Measurements from ENCODE around the gene METTL9.
"Not testable (repeated sequence)": the region's sequence is repeated elsewhere in the genome, so short reads cannot be mapped to it uniquely, and the experiment has no call there.

- not testable (repeated sequence) for TF ChIP-seq CTCF (conservative IDR thresholded peaks at IDR 0.05 in 1 of 2, IDR thresholded peaks at IDR 0.05 in 1 of 2; ENCODE audit: low read depth in 1 of 2, low read length in 2 of 2); EZH2 (IDR thresholded peaks at IDR 0.05; ENCODE audit: low read length, missing control alignments)
These were observed 21.1 kb upstream of the METTL9 start for GRCh38 chr16:21578311-21578710.

All from fibroblast of lung (primary cell).